HL-60 (cell line): ENCODE results near the gene LRFN4.

Experiments used
- DNase-seq, 2 experiments: peaks; one replicate each; pipeline ENCODE4 v3.0.0-alpha.2; 2010 to 2020; ENCODE audit warnings: low read depth in 1 of 2, low spot score in 1 of 2
- H3K27ac ChIP-seq: fragments of 250-450 bp; sonication (Bioruptor Pico); replicated peaks from 2 replicates; pipeline ENCODE4 v1.5.1; 2020; ENCODE audit warnings: mild to moderate bottlenecking, moderate library complexity
- H3K27me3 ChIP-seq: fragments of 250-450 bp; sonication (Bioruptor Pico); 2 replicates; pipeline ENCODE4 v1.5.1; 2021; ENCODE audit warnings: mild to moderate bottlenecking, moderate library complexity; ENCODE audit not compliant: insufficient read depth, poor library complexity, severe bottlenecking
- H3K4me3 ChIP-seq: replicated peaks from 2 replicates; pipeline ENCODE4 v1.5.1; 2011; ENCODE audit warnings: mild to moderate bottlenecking, control low read depth, low read length; ENCODE audit not compliant: insufficient read depth
- GABPA ChIP-seq: IDR thresholded peaks from 2 replicates; pipeline ENCODE4 v1.6.1; 2012; ENCODE audit warnings: low read depth
- POLR2AphosphoS5 ChIP-seq: IDR thresholded peaks from 2 replicates; pipeline ENCODE4 v1.6.1; 2012; ENCODE audit warnings: low read depth
- SPI1 ChIP-seq: IDR thresholded peaks from 2 replicates; pipeline ENCODE4 v1.6.1; 2012; ENCODE audit warnings: low read depth, mild to moderate bottlenecking, borderline replicate concordance
- TF ChIP-seq, protein P1 (sequence below): IDR thresholded peaks from 2 replicates; pipeline ENCODE4 v1.6.1; 2012; ENCODE audit warnings: low read depth; ENCODE audit not compliant: insufficient replicate concordance
- TF ChIP-seq, protein P2 (sequence below): IDR thresholded peaks from one replicate; pipeline ENCODE4 v1.5.1; 2011; ENCODE audit warnings: low read length, control low read depth, inconsistent platforms; ENCODE audit not compliant: insufficient read depth

The LRFN4 gene

DNA sequence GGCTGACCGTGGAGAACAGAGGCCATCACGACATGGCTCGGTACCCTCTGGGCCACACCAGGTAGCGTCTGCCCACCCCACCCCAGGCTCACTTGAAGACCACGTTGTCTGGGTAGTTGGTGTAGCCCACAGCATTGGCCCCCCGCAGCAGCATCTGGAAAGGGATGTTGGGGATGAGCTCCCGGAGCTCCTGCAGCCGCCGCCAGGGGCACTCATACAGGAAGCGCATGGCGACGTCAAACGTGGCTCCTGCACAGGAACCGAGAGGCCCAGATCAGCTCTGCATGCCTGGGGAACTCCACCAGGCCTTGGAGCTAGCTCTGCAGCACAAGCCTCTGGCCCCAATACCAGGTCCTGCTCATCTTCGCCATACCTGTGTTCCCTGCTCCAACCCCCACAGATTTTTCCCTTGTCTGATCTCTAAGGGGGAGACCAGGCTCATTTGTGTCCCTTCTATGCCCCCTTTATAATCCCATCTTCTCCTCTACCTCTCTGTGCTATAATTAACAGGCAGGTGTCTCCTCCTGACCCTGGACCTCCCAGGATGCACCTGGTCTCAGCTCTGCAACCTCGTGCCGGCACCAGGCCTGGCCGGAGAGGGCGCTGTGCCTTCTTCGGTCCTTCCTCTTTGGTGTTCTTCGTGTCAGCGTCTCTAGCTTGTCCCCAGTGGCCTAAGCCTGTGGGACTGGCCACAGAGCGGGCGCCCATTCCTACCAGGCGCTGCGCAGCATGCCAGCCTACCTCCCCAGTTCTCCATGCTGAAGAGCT lies 5.0 kb upstream of the LRFN4 start:
- peak in 1 of 2 experiments; percentile 55 for DNase-seq
- no peak for TF ChIP-seq POLR2AphosphoS5
- TF ChIP-seq, protein P1, sequence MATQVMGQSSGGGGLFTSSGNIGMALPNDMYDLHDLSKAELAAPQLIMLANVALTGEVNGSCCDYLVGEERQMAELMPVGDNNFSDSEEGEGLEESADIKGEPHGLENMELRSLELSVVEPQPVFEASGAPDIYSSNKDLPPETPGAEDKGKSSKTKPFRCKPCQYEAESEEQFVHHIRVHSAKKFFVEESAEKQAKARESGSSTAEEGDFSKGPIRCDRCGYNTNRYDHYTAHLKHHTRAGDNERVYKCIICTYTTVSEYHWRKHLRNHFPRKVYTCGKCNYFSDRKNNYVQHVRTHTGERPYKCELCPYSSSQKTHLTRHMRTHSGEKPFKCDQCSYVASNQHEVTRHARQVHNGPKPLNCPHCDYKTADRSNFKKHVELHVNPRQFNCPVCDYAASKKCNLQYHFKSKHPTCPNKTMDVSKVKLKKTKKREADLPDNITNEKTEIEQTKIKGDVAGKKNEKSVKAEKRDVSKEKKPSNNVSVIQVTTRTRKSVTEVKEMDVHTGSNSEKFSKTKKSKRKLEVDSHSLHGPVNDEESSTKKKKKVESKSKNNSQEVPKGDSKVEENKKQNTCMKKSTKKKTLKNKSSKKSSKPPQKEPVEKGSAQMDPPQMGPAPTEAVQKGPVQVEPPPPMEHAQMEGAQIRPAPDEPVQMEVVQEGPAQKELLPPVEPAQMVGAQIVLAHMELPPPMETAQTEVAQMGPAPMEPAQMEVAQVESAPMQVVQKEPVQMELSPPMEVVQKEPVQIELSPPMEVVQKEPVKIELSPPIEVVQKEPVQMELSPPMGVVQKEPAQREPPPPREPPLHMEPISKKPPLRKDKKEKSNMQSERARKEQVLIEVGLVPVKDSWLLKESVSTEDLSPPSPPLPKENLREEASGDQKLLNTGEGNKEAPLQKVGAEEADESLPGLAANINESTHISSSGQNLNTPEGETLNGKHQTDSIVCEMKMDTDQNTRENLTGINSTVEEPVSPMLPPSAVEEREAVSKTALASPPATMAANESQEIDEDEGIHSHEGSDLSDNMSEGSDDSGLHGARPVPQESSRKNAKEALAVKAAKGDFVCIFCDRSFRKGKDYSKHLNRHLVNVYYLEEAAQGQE = no peak
- no peak for TF ChIP-seq SPI1
- TF ChIP-seq, protein P2, sequence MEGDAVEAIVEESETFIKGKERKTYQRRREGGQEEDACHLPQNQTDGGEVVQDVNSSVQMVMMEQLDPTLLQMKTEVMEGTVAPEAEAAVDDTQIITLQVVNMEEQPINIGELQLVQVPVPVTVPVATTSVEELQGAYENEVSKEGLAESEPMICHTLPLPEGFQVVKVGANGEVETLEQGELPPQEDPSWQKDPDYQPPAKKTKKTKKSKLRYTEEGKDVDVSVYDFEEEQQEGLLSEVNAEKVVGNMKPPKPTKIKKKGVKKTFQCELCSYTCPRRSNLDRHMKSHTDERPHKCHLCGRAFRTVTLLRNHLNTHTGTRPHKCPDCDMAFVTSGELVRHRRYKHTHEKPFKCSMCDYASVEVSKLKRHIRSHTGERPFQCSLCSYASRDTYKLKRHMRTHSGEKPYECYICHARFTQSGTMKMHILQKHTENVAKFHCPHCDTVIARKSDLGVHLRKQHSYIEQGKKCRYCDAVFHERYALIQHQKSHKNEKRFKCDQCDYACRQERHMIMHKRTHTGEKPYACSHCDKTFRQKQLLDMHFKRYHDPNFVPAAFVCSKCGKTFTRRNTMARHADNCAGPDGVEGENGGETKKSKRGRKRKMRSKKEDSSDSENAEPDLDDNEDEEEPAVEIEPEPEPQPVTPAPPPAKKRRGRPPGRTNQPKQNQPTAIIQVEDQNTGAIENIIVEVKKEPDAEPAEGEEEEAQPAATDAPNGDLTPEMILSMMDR = no peak
- no peak for TF ChIP-seq GABPA
- Histone ChIP-seq H3K4me3 (no peak overlapping the region), H3K27me3 (no peaks in the 10 kb centered on the region), H3K27ac (peak overlapping the region; percentile 57)

GRCh38 chr11:66852466-66853241 lies 4.2 kb upstream of the LRFN4 start:
- no peak for TF ChIP-seq POLR2AphosphoS5
- TF ChIP-seq GABPA = no peak
- TF ChIP-seq, protein P1 = no peak
- TF ChIP-seq, protein P2 = no peak
- TF ChIP-seq SPI1 = no peak
- Histone ChIP-seq H3K27me3 (no peaks in the 10 kb centered on the region), H3K27ac (no peak overlapping the region; the same call in 1 of the 2 replicates), H3K4me3 (no peak overlapping the region)
- no peak for DNase-seq

DNA sequence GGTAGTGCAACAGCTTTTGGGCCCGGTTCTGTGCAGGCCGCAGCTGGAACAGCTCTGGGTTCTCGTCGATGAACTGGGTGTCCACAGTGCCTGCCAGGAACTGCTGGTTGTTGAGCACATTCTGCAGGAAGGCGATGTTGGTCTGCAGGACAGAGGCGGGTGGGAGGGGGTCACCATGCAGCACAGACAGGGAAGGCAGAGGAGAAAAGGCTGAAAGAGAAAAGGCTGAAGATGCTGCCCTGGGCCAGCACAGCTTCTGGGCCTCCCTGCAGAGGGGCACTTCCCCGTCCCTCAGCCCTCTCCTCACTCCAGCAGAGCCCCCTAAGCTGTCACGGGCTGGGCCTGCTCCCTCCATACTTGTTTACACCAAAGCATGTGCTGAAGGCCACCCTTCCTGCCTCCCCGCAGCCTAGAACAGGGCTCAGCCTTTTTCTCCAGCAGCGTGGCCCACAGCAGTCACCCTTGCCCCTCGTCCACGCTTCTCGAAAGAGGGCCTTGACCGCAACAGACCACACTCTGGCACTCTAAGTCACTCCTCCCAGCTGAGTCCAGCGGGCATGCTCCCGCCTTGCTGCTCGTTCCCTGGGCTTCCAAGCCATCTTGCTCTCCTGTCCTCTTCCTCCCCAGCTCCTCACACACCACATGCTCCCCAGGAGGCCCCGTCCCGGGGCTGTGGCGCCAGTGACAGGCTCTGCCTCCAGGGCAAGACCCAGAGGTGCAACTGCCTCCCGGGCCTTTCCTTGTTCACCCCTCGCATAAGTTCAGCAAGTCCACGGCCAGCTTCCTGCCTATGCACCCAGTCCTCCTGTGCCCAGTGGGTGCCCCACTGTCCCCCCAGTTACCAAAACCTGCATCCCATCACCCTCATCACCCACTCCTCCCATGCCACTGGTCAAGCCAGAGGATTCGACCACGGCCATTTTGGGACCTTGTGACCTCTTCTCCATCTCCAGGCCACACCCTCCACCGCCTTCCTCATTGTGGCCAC lies 3.3 kb upstream of the LRFN4 start:
- H3K27me3 ChIP-seq = no peaks in the 10 kb centered on the region
- no peak for DNase-seq
- no peak overlapping the region for H3K4me3 ChIP-seq
- H3K27ac ChIP-seq = no peak overlapping the region
- TF ChIP-seq, protein P1 = no peak
- TF ChIP-seq, protein P2 = no peak
- TF ChIP-seq GABPA (no peak), POLR2AphosphoS5 (no peak), SPI1 (no peak)
